SH-SY5Y (cell line): ENCODE data around the gene GCAT.

ENCODE experiments used
- GATA2 ChIP-seq: IDR thresholded peaks from 2 replicates; pipeline ENCODE4 v1.6.1; 2011; ENCODE audit warnings: mild to moderate bottlenecking, low read depth, low read length
- GATA3 ChIP-seq: IDR thresholded peaks from 2 replicates; pipeline ENCODE4 v1.6.1; 2011; ENCODE audit warnings: low read depth, mild to moderate bottlenecking, low read length, moderate library complexity

DNA sequence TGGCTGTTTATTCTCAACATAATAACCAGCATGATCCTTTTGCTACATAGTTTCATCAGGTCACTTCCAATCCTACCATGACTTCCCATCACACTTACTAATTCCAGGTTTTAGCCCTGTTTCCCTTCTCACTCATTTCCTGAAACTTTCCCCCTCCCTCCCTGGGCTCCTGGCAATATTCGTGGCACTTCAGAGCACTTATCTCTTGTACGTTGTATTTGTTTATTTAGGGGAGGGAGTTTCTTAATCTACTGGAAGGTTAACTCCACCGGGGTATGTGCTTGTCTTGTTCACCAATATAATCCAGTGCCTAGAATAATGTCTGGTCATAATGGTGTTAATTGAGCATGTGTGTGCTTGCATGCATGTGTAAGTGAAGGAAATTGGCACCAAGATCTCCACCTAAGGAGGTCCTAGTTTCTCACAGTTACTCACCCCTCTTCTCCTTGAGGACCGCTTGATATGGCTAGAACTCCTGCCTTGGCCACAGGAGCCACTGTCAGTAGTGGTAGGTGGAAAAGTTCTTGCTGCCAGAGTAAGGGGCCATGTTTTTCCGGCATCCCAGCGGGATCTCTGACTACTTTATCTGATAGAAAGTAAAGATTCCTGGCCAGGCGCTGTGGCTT, 53.2 kb downstream of the GCAT start:
- TF ChIP-seq GATA3 (no peak), GATA2 (no peak)
